Measurements from ENCODE around the gene NAXE. TPM values are rescaled to one million over a fixed set of nuclear protein-coding genes. Genes with fewer than 3 reads are reported as not detected.
A peak's percentile ranks its signal among the peaks of the same experiment; 100 is the strongest.

NAXE gene
- total RNA-seq (2021) (83.9 and 90.3 TPM in 2 replicates), Bru-seq, nascent RNA (percentile 72 among the genes with signal in this experiment), BruChase-seq, experiment 1, labeled RNA remaining after a 2-hour chase (percentile 64 among the genes with signal in this experiment), BruChase-seq, experiment 2, labeled RNA remaining after a 6-hour chase (percentile 84 among the genes with signal in this experiment)
- long read RNA-seq, transcript NAXE-205 (2 exons, 529 nt), result minor isoform, 5 of 170 reads
- long read RNA-seq, transcript NAXE-203 (6 exons, 1,125 nt), result major isoform, 136 of 170 reads
- long read RNA-seq, partial matches to known transcripts, result 7 of 170 reads
- long read RNA-seq, other reads (novel, unspliced or antisense), result 20 of 170 reads

GRCh38 chr1:156591432-156592157 lies at the start of gene NAXE:
TSS of gene NAXE (plus strand) at chr1:156591776. CDS start at chr1:156591805, 29 bp downstream.
- peaks cover 5% of the 10 kb centered on the region; the same call in 1 of the 2 replicates for H3K36me3 ChIP-seq (ENCODE audit: low read depth)
- DNase-seq, result peak in 1 of 2 experiments; percentile 80
- ChIA-PET POLR2A (ENCODE audit: unreplicated experiment) (interaction anchor here (0.5 to 1.0 kb wide), 6 partner anchors 9 to 543 kb away, joined by 3 to 7 read pairs (median 4); partner anchors contain the start of gene MEF2D), CTCF (interaction anchor here (0.8 kb wide), 1 partner anchor 9 kb away, joined by 3 read pairs; no protein-coding TSS in a partner anchor)
- H3K4me1 ChIP-seq (replicated peaks; ENCODE audit: insufficient read depth), result peaks cover 8% of the 10 kb centered on the region
- no peaks in the 10 kb centered on the region for H3K9me2 ChIP-seq (ENCODE audit: insufficient read depth)
- H2AFZ ChIP-seq, result peak within 1 kb of the TSS; percentile 92
- H3K4me2 ChIP-seq, result peak within 1 kb of the TSS; percentile 78
- peaks cover 39% of the 10 kb centered on the region; the same call in 1 of the 2 replicates for H3F3A ChIP-seq (ENCODE audit: insufficient read depth, low read depth)
- no peaks in the 10 kb centered on the region for H4K20me1 ChIP-seq (ENCODE audit: insufficient read depth)
- H3K9me3 ChIP-seq (ENCODE audit: insufficient read depth, low read depth), result no peaks in the 10 kb centered on the region
- TF ChIP-seq CTCF (conservative IDR thresholded peaks at IDR 0.05), result no peak
- no peak for TF ChIP-seq EZH2 (IDR thresholded peaks at IDR 0.05; ENCODE audit: low read depth)
- H3K27ac ChIP-seq, result peak within 1 kb of the TSS; percentile 49
- intact Hi-C loops (cut with micrococcal nuclease; ENCODE audit: unreplicated experiment), result no loop called here
- H3K79me2 ChIP-seq (ENCODE audit: low read depth), result peaks cover 11% of the 10 kb centered on the region
- no peaks in the 10 kb centered on the region for H3K27me3 ChIP-seq (ENCODE audit: insufficient read depth, low read depth)
- H3K4me3 ChIP-seq, result peak within 1 kb of the TSS; percentile 76
- no TSS peak for BruUV-seq (replicated peaks)

GRCh38 chr1:156543066-156543465 lies 48.5 kb upstream of the NAXE start:
- no peak overlapping the region for H3K4me3 ChIP-seq
- peaks cover 11% of the 10 kb centered on the region for H3K4me1 ChIP-seq (replicated peaks; ENCODE audit: insufficient read depth)
- BruUV-seq (replicated peaks), result no TSS peak
- H3F3A ChIP-seq (ENCODE audit: insufficient read depth, low read depth), result no peaks in the 10 kb centered on the region; the same call in 1 of the 2 replicates
- peak overlapping the region; percentile 34; the same call in 1 of the 2 replicates for H3K4me2 ChIP-seq
- H3K9me2 ChIP-seq (ENCODE audit: insufficient read depth), result no peaks in the 10 kb centered on the region
- H3K79me2 ChIP-seq (ENCODE audit: low read depth), result no peaks in the 10 kb centered on the region
- H3K36me3 ChIP-seq (ENCODE audit: low read depth), result peaks cover 17% of the 10 kb centered on the region
- DNase-seq, result peak in 1 of 2 experiments; percentile 49
- intact Hi-C loops (cut with micrococcal nuclease; ENCODE audit: unreplicated experiment), result no loop called here
- no peaks in the 10 kb centered on the region; the same call in 1 of the 2 replicates for H4K20me1 ChIP-seq (ENCODE audit: insufficient read depth)
- ChIA-PET POLR2A (ENCODE audit: unreplicated experiment) (interaction anchor here (0.7 kb wide), 1 partner anchor 42 kb away, joined by 4 read pairs; no protein-coding TSS in a partner anchor), CTCF (interaction anchor here (0.8 kb wide), 1 partner anchor 86 kb away, joined by 5 read pairs; no protein-coding TSS in a partner anchor)
- H3K9me3 ChIP-seq (ENCODE audit: insufficient read depth, low read depth), result no peaks in the 10 kb centered on the region
- H3K27ac ChIP-seq, result no peak overlapping the region
- no peak overlapping the region for H2AFZ ChIP-seq
- H3K27me3 ChIP-seq (ENCODE audit: insufficient read depth, low read depth), result no peaks in the 10 kb centered on the region
- no peak for TF ChIP-seq EZH2 (IDR thresholded peaks at IDR 0.05; ENCODE audit: low read depth)

GRCh38 chr1:156544592-156545102 lies 46.9 kb upstream of the NAXE start:
- no TSS peak for BruUV-seq (replicated peaks)
- peaks cover 17% of the 10 kb centered on the region for H3K36me3 ChIP-seq (ENCODE audit: low read depth)
- POLR2A ChIA-PET (ENCODE audit: unreplicated experiment), result no interaction called here

More at GRCh38 chr1:156544592-156545102, 46.9 kb upstream of the NAXE start:
- TF ChIP-seq EZH2 (IDR thresholded peaks at IDR 0.05; ENCODE audit: low read depth) (no peak), CTCF (conservative IDR thresholded peaks at IDR 0.05) (no peak)
- Histone ChIP-seq H3K9me2 (ENCODE audit: insufficient read depth) (no peaks in the 10 kb centered on the region), H3F3A (ENCODE audit: insufficient read depth, low read depth) (no peaks in the 10 kb centered on the region; the same call in 1 of the 2 replicates), H3K9me3 (ENCODE audit: insufficient read depth, low read depth) (no peaks in the 10 kb centered on the region), H3K27me3 (ENCODE audit: insufficient read depth, low read depth) (no peaks in the 10 kb centered on the region), H3K27ac (no peak overlapping the region), H4K20me1 (ENCODE audit: insufficient read depth) (no peaks in the 10 kb centered on the region; the same call in 1 of the 2 replicates), H3K4me1 (replicated peaks; ENCODE audit: insufficient read depth) (peaks cover 11% of the 10 kb centered on the region), H3K4me2 (no peak overlapping the region), H3K79me2 (ENCODE audit: low read depth) (no peaks in the 10 kb centered on the region), H2AFZ (no peak overlapping the region), H3K4me3 (no peak overlapping the region)
- CTCF ChIA-PET, result no interaction called here
- intact Hi-C loops (cut with micrococcal nuclease; ENCODE audit: unreplicated experiment), result no loop called here
- no peak for DNase-seq
